ENCODE data around the gene ANKS1B. TPM values are rescaled to one million over a fixed set of nuclear protein-coding genes. Genes with fewer than 3 reads are reported as not detected.

The ANKS1B gene
- total RNA-seq, 1 experiment from 2014 or later: 5.8 TPM

- POLR2A ChIA-PET: no interaction called here
- no peak overlapping the region for H3K4me3 Mint-ChIP-seq
- TF ChIP-seq ATF6 (CRISPR knock-in tag; IDR thresholded peaks at IDR 0.05): no peak
- TF ChIP-seq GTF2I (CRISPR knock-in tag; conservative IDR thresholded peaks at IDR 0.05): peak; percentile 71; the same call in 1 of the 2 replicates
- no peaks in the 10 kb centered on the region for H3K36me3 Mint-ChIP-seq
- peaks cover 27% of the 10 kb centered on the region for H3K4me1 Mint-ChIP-seq
- DNase-seq (ENCODE audit: low spot score): no peak
- H3K27me3 Mint-ChIP-seq (ENCODE audit: low read depth): peaks cover 28% of the 10 kb centered on the region
- H3K9me3 Mint-ChIP-seq: no peaks in the 10 kb centered on the region
- no peak overlapping the region for H3K27ac Mint-ChIP-seq
- CTCF ChIA-PET: interaction anchor here (1.9 kb wide), 1 partner anchor 258 kb away, joined by 15 read pairs; no protein-coding TSS in a partner anchor
- no peak for ATAC-seq
Measured at GRCh38 chr12:98740751-98741150, 1244.0 kb downstream of the ANKS1B start.

GRCh38 chr12:98738539-98738938 is 1246.2 kb downstream of the ANKS1B start:
- H3K27me3 Mint-ChIP-seq (ENCODE audit: low read depth): peaks cover 21% of the 10 kb centered on the region
- H3K4me1 Mint-ChIP-seq: peaks cover 27% of the 10 kb centered on the region
- no peaks in the 10 kb centered on the region for H3K9me3 Mint-ChIP-seq
- no peak overlapping the region for H3K4me3 Mint-ChIP-seq
- no peak overlapping the region for H3K27ac Mint-ChIP-seq
- ATAC-seq (no peak), DNase-seq (ENCODE audit: low spot score) (no peak)
- TF ChIP-seq NFE2L1 (CRISPR knock-in tag; IDR thresholded peaks at IDR 0.05) (no peak), JUN (CRISPR knock-in tag; IDR thresholded peaks at IDR 0.05) (no peak), SMAD3 (CRISPR knock-in tag; IDR thresholded peaks at IDR 0.05; ENCODE audit: borderline replicate concordance) (no peak), USF2 (CRISPR knock-in tag; IDR thresholded peaks at IDR 0.05) (no peak), AFF4 (CRISPR knock-in tag; IDR thresholded peaks at IDR 0.05; ENCODE audit: borderline replicate concordance) (no peak), ZNF425 (CRISPR knock-in tag; conservative IDR thresholded peaks at IDR 0.05) (no peak)
- CTCF ChIA-PET: interaction anchor here (1.4 kb wide), 1 partner anchor 260 kb away, joined by 6 read pairs; no protein-coding TSS in a partner anchor
- no peaks in the 10 kb centered on the region for H3K36me3 Mint-ChIP-seq
- POLR2A ChIA-PET: no interaction called here

GRCh38 chr12:98738002-98738401 is 1246.7 kb downstream of the ANKS1B start:
- no peaks in the 10 kb centered on the region for H3K9me3 Mint-ChIP-seq
- H3K4me3 Mint-ChIP-seq: no peak overlapping the region
- ChIA-PET CTCF (no interaction called here), POLR2A (no interaction called here)
- H3K4me1 Mint-ChIP-seq: peaks cover 22% of the 10 kb centered on the region
- H3K27ac Mint-ChIP-seq: no peak overlapping the region
- H3K27me3 Mint-ChIP-seq (ENCODE audit: low read depth): peaks cover 21% of the 10 kb centered on the region
- no peak for DNase-seq (ENCODE audit: low spot score)
- no peaks in the 10 kb centered on the region for H3K36me3 Mint-ChIP-seq
- no peak for ATAC-seq
- TF ChIP-seq MYBL2 (CRISPR knock-in tag; IDR thresholded peaks at IDR 0.05) (no peak), JAZF1 (CRISPR knock-in tag; IDR thresholded peaks at IDR 0.05) (no peak), SMAD4 (CRISPR knock-in tag; IDR thresholded peaks at IDR 0.05) (no peak), CREB1 (CRISPR knock-in tag; IDR thresholded peaks at IDR 0.05) (no peak), KAT7 (CRISPR knock-in tag; IDR thresholded peaks at IDR 0.05; ENCODE audit: borderline replicate concordance) (no peak), MAX (CRISPR knock-in tag; IDR thresholded peaks at IDR 0.05) (no peak), ZSCAN18 (CRISPR knock-in tag; IDR thresholded peaks at IDR 0.05) (no peak), SP1 (CRISPR knock-in tag; conservative IDR thresholded peaks at IDR 0.05) (no peak), ZNF317 (CRISPR knock-in tag; IDR thresholded peaks at IDR 0.05; ENCODE audit: borderline replicate concordance, low read depth) (no peak), NR2C2 (CRISPR knock-in tag; IDR thresholded peaks at IDR 0.05) (no peak), PRDM15 (CRISPR knock-in tag; IDR thresholded peaks at IDR 0.05) (no peak)
